Measurements from ENCODE around the gene NSUN7.

DNA sequence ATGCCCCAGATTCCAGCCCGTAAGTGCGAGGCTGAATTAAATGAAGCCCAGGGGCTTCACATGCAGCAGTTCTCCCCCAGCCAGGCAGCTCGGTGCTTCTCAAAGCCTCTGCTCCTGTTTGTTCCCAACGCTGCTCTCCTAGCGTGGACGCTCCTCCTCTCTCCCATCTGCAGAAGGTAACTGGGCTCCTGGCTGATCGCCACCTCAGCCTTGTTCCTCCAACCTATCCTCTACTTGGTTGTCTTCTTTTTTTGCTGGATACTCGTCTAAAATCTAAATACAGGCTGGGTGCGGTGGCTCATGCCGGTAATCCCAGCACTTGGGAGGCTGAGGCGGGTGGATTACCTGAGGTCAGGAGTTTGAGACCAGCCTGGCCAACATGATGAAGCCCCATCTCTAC is 70.3 kb downstream of the NSUN7 start:
- no peak for TF ChIP-seq FIP1L1 (IDR thresholded peaks at IDR 0.05; ENCODE audit: borderline replicate concordance, insufficient read depth, low read depth, low read length)
- no peak for TF ChIP-seq HDAC2 (CRISPR knock-in tag; IDR thresholded peaks at IDR 0.05)
- no peak for TF ChIP-seq MIER2 (CRISPR knock-in tag; IDR thresholded peaks at IDR 0.05)
- no peak for TF ChIP-seq HNRNPLL (IDR thresholded peaks at IDR 0.05; ENCODE audit: low read depth, low read length, poor library complexity, severe bottlenecking)
- TF ChIP-seq POLR2AphosphoS5 (IDR thresholded peaks at IDR 0.05; ENCODE audit: low read depth, low read length): no peak
- TF ChIP-seq, protein P1, sequence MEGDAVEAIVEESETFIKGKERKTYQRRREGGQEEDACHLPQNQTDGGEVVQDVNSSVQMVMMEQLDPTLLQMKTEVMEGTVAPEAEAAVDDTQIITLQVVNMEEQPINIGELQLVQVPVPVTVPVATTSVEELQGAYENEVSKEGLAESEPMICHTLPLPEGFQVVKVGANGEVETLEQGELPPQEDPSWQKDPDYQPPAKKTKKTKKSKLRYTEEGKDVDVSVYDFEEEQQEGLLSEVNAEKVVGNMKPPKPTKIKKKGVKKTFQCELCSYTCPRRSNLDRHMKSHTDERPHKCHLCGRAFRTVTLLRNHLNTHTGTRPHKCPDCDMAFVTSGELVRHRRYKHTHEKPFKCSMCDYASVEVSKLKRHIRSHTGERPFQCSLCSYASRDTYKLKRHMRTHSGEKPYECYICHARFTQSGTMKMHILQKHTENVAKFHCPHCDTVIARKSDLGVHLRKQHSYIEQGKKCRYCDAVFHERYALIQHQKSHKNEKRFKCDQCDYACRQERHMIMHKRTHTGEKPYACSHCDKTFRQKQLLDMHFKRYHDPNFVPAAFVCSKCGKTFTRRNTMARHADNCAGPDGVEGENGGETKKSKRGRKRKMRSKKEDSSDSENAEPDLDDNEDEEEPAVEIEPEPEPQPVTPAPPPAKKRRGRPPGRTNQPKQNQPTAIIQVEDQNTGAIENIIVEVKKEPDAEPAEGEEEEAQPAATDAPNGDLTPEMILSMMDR (CRISPR knock-in tag; IDR thresholded peaks at IDR 0.05): no peak
- TF ChIP-seq, protein P2, sequence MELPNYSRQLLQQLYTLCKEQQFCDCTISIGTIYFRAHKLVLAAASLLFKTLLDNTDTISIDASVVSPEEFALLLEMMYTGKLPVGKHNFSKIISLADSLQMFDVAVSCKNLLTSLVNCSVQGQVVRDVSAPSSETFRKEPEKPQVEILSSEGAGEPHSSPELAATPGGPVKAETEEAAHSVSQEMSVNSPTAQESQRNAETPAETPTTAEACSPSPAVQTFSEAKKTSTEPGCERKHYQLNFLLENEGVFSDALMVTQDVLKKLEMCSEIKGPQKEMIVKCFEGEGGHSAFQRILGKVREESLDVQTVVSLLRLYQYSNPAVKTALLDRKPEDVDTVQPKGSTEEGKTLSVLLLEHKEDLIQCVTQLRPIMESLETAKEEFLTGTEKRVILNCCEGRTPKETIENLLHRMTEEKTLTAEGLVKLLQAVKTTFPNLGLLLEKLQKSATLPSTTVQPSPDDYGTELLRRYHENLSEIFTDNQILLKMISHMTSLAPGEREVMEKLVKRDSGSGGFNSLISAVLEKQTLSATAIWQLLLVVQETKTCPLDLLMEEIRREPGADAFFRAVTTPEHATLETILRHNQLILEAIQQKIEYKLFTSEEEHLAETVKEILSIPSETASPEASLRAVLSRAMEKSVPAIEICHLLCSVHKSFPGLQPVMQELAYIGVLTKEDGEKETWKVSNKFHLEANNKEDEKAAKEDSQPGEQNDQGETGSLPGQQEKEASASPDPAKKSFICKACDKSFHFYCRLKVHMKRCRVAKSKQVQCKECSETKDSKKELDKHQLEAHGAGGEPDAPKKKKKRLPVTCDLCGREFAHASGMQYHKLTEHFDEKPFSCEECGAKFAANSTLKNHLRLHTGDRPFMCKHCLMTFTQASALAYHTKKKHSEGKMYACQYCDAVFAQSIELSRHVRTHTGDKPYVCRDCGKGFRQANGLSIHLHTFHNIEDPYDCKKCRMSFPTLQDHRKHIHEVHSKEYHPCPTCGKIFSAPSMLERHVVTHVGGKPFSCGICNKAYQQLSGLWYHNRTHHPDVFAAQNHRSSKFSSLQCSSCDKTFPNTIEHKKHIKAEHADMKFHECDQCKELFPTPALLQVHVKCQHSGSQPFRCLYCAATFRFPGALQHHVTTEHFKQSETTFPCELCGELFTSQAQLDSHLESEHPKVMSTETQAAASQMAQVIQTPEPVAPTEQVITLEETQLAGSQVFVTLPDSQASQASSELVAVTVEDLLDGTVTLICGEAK (IDR thresholded peaks at IDR 0.05): no peak
- TF ChIP-seq, protein P2 (CRISPR knock-in tag; IDR thresholded peaks at IDR 0.05): no peak
- no peak for TF ChIP-seq EP300 (IDR thresholded peaks at IDR 0.05; ENCODE audit: low read depth in 2 of 2, low read length in 2 of 2)
- no peak for TF ChIP-seq EP300 (CRISPR knock-in tag; IDR thresholded peaks at IDR 0.05; ENCODE audit: borderline replicate concordance)
- TF ChIP-seq NR1H2 (CRISPR knock-in tag; IDR thresholded peaks at IDR 0.05; ENCODE audit: borderline replicate concordance, low read depth): no peak
- TF ChIP-seq ZNF839 (CRISPR knock-in tag; IDR thresholded peaks at IDR 0.05; ENCODE audit: borderline replicate concordance): no peak
- TF ChIP-seq ZNF430 (CRISPR knock-in tag; IDR thresholded peaks at IDR 0.05): no peak
- TF ChIP-seq, protein P3, sequence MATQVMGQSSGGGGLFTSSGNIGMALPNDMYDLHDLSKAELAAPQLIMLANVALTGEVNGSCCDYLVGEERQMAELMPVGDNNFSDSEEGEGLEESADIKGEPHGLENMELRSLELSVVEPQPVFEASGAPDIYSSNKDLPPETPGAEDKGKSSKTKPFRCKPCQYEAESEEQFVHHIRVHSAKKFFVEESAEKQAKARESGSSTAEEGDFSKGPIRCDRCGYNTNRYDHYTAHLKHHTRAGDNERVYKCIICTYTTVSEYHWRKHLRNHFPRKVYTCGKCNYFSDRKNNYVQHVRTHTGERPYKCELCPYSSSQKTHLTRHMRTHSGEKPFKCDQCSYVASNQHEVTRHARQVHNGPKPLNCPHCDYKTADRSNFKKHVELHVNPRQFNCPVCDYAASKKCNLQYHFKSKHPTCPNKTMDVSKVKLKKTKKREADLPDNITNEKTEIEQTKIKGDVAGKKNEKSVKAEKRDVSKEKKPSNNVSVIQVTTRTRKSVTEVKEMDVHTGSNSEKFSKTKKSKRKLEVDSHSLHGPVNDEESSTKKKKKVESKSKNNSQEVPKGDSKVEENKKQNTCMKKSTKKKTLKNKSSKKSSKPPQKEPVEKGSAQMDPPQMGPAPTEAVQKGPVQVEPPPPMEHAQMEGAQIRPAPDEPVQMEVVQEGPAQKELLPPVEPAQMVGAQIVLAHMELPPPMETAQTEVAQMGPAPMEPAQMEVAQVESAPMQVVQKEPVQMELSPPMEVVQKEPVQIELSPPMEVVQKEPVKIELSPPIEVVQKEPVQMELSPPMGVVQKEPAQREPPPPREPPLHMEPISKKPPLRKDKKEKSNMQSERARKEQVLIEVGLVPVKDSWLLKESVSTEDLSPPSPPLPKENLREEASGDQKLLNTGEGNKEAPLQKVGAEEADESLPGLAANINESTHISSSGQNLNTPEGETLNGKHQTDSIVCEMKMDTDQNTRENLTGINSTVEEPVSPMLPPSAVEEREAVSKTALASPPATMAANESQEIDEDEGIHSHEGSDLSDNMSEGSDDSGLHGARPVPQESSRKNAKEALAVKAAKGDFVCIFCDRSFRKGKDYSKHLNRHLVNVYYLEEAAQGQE (IDR thresholded peaks at IDR 0.05; ENCODE audit: borderline replicate concordance in 1 of 2, low read depth in 1 of 2, low read length in 2 of 2): no peak

Data from HepG2 (cell line).